HG02870 (cell line): Measurements from ENCODE around the gene S1PR3.
"Not testable (repeated sequence)": the region's sequence is repeated elsewhere in the genome, so short reads cannot be mapped to it uniquely, and the experiment has no call there.

Experiments
- ATAC-seq: cut with Tn5 transposase; IDR thresholded peaks from one replicate; pipeline ENCODE4 v1.9.1; 2021; ENCODE audit warnings: mild to moderate bottlenecking, moderate library complexity; ENCODE audit not compliant: unreplicated experiment

Gene S1PR3

DNA sequence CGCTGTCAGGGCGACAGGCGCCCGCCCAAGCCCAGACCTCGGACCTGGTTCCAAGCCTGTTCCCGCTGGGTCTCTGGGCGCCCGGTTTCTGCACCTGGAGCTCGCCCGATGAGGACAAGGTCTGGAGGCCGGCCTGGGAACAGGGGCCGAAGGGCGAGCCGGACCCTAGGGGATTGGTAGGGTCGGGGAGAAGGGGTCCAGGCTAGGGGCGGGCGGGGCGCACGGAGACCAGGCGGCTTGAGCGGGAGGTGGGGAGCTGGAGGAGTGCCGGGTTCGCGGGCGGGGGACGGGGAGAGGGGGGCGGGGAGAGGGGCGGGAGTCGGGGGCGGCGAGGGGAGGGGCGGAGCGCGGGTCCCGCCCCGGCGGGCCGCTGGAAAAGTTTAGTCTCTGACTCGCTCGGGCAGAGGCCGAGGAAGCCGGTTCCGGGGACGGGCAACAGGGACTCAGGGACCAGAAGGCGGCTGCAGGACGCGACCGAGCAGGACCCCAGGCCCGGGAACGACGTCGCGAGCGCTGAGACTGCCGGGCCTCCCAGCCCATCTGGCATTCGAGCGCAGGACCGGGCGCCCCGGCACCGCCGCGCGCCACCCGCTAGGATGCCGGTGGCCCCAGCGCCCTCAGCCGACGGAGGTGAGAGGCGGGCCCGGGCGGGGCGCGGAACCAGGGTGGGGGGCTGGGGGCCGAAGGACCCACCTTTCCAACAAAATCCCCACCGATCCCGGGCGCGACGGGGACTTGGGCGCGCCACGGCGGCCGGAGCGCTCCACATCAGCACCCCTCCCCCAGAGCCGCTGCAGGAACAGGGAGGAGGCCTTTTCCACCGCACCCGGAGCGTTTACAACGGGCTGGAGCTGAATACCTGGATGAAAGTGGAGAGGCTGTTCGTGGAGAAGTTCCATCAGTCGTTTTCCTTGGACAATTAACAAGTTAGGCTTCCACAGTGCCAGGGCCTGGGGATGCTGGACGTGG is at the start of gene S1PR3:
S1PR3 (plus strand) TSS at position 403 of the 969 bp plus-strand sequence. CDS start 9,733 bp downstream, outside the sequence.
- no peak for ATAC-seq

DNA sequence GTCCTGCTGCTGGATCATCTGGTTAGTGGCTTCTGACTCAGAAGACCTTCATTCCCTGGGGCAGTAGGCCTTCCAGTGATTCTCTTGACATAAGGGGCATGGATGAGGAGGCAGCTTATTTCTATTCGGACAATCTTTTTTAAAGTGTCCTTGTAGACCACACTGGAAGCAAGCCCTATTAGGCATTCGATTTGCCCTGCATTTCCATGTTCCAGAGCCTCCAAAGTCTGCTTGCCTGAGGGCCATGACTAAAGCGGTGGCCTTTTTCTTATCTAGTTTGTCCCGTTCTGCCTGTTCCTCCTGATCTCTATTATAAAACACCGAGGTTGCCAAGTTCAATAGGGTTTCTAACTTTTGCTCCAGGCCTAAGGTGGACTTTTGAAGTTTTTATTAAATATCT is 49.7 kb upstream of the S1PR3 start:
- ATAC-seq: not testable (repeated sequence)

DNA sequence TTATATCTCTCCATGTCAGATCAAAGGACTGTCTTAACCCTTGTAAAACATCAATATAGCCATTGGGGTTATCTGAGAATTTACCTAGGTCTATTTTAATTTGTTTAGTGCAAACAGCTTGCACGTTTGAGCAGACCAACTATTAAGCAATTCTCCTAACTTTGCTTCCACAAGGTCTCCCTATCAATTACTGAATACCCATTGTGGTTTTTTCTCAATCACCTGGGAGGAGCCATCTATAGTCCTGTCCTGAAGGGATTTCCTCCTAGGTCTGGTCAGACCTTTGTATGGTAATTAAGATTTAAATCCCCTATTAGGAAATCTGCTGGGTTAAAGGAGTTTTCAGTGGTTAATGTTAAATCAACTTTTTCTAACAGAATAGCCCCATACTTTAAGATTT is 48.9 kb upstream of the S1PR3 start:
- no peak for ATAC-seq

DNA sequence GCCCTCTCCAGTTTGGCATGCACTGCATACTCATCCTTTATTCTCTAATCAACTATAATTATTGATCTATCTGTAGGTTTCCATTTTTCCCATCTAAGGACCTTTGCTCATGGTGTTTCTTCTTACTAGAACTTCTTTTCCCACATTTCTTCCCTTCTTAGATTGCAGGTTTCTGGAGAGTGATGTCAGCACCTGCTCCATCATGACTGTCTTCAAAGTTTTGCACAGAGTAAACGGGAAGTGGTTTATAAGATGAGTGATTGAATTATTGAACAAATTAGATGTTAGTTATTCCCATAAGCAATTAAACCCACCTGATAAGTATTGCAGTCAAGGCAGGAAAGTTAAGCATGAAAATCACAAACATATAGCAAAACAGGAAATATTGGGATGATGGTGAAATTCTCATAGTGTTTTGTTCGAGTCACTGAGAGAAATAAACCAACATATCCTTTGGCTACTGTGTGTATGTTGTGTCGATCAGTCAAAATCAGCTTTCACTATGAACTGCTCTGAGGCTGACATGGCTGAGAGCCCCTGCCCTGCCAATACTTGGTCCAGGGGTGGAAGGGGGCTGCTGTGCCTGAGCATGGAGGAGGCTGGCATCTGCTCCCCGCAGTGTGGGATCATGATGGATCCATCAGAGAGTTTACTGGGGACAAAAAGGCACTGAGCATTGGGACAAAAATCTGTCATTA is 45.5 kb upstream of the S1PR3 start:
- ATAC-seq: no peak

DNA sequence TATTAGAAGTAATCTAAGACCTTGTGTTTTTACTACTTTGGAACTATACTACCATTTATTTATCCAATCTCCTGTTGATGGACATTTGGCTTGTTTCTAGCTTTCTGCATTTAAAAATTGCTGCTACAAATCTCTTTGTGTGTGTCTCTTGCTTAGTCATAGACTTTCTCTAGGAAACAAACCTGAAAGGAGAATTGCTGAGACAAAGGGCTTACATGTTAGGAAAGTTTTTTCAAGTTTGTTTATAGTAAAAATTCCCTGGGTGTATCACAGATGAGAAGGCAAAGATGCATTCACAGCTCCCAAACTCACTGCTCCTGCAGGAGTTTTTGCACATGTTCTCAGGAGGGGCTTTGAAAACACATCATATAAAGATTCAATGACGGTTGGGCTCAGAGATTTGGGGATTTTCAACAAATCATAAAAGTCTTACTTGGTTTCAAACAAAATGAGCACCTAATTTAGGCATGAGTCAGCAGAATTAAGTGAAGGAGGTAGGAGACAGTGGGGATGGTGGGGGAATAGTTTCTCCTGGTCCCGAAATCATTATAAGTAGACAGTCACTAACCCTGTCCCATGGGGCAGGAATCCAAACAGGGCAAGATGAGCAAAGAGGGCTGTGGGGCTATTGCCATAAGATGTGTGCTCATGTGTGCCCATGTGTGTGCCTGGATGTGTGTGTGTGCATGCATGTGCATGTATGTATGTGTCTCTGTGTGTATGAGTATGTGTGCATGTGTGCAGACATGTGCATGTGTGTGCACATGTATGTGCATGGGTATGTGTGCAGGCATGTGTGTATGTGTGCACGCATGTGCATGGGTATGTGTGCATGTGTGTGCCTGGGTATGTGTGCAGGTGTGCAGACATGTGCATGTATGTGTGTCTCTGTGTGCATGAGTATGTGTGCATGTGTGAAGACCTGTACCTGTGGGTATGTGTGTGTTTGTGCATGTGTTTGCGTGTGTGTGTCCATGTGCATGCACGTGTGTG is 43.4 kb upstream of the S1PR3 start:
- no peak for ATAC-seq

DNA sequence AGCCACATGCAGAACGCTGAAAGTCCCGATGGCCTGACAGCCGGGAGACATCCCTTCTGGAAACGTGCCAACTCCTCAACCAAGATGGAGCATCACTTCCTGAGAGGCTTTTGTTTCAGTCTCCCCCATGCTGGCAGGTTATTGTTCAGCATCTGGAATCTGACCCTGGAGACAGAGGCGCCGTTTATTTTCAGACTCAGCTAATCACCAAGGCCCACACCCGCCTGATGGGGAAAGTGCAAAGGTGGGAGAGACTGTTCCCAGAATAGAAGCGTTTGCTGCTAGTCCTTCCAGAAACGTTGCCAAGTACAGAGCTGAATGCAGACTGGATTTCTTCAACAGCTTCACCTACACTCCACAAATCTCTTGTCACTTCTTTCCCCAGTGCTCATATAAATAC is 41.8 kb upstream of the S1PR3 start:
- no peak for ATAC-seq

DNA sequence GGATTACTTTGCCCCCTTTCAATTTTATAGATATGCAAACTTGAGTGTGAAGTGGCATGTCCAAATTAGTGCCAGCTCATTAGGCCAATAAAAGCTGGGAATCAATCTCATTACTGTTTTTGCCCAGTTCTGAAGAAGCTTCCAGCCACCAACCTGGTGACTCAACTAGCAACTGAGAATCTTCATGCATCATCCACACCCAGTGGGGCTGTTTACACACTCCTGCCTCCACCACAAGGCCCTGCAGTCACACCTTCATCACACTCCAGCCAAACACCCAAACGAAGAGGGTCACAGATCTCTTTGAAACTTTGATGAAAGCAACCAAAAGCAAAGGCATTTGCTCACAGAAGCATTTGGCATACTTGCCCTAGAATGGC is 41.3 kb upstream of the S1PR3 start:
- ATAC-seq: no peak

DNA sequence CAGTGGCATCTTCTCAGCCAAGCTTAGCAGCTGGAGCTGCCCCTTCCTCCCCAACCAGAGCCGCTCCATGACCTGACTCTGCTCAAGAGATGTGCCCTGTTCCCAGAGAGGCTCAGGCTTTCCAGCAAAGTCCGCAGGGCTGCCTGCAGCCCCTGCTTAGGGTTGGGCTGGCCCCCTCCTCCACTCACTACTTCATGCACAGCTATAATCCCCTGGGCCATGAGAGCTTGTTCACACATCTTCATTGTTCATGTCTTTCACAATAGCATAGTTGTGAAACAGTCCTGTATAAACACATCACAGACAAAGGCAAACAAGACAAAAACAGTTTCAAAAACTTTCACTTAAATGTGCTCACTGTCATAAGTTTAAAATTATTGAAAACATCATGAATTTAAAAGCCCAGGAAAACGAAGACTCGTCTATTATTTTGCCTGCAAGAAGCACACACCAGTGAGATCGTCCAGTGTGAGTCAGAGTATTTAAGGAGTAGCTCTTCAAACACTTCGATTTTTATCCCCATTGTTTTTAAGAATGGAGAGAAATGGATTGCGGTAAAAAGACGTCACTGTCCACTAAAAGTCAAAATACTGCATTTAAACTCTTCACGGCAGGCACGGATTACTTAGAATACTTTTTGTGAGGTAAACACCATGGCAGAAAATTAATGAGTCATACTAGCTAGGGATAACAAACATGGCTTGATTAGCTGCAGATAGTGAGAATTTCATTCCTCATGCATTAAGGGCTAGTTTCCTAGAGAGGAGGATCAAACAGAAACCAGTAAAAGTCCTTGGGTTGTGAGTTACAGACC is 40.7 kb upstream of the S1PR3 start:
- ATAC-seq: no peak

DNA sequence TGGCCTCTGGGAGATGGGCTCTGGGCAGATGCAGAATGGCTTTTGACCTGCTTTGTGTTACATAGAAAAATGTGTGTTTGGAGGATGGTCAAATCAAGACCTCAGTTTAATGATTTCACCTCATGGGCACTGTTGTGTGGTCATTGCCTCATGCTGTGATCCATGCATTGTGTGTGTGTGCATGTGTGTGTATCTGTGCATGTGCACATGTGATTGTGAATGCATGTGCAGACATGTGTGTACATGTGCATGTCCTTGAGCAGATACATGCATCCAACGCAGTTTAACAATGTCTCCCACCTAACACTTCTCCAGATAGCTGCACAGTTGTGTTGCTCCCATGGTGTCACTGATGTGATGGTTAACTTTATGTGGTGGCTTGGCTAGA is 40.1 kb upstream of the S1PR3 start:
- ATAC-seq: no peak

DNA sequence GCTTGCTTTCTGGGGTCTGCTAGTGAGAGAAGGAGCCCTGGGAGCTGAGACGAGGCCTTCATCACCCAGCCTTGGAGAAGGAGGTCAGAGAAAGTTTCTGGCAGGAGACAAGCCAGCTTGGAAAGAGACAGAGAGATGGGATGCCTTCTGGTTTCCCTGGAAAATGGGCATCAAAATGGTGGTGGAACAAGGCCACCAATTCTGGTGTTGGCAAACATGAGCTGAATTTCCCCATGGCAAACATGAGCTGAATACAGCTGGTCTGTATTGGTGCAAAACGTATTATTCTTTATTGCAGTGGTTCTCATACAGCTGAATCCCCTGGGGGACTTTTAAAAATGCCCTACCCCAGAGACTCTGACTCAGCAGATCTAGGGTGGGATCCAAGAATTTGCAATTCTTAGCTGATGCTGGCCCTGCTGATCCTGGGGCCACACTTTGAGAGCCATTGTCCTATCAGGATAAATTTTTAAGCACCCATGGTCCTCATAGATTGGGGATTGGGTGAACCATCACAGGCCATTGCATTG is 39.1 kb upstream of the S1PR3 start:
- ATAC-seq: no peak

DNA sequence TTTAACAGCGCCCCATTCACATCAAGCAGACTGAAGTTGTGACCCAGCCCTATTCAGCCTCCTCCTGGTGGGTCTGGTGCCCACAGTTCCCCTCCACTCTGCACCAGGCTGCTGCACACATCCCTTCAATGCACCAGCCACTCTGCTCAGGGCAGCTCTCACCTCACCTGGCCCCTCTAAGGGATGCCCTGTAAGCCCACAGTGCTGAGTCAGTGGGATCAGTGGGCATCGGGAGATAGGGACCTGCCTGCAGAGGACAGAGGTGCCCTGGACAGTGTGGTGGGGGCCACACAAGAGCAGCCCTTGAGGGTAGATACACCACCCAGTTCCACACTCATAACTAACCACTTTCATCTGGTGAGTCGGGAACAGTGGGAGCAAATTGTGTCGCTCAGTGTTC is 38.3 kb upstream of the S1PR3 start:
- ATAC-seq: no peak

DNA sequence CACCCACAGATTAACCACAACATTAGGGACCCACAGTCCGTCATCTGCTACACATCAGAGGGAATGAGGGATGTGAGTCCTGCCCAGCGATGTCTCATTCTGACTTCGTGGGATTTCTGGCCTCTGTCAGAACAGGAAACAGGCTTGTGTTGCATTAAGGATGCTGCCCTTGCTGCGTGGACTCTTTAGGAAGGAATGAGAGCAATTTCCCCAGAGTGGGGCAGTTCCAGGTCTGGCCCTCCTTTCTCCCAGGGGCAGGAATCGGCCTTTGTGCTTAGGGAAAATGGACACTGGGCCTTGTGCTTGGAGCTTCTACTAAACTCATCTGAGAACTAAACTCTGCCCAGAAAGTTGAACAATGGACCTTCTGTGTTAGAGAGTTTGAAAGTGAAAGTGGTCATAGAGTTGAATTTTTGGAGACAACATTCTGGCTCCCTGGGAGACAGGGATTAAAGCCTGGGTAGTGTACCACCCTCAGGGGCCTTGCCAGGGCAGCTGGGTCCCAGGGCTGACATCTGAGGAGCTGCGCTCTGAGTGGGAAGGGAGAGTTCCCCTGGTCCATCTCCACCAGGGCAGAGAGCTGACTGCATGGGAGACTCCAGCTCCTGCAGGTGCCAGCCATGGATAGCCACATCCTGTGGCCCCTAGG is 37.8 kb upstream of the S1PR3 start:
- no peak for ATAC-seq

DNA sequence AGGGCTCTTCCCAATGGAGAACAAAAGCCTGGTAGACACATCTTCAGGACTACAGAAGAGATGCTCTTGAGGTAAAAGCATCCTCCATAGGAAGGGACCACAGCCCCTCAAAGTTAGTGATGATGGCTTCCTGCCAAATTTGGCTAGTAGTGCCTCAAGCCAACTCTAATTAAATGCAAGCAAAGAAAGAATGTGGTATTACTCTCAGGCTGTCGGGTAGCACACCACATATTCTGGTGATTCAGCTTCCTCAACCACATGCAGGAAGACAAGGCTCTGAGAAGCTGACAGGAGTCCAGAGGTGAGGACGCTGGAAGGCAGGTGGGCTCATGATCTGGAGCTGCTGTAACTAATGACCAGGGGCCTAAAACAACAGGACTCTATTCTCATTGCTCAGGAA is 37.2 kb upstream of the S1PR3 start:
- no peak for ATAC-seq

DNA sequence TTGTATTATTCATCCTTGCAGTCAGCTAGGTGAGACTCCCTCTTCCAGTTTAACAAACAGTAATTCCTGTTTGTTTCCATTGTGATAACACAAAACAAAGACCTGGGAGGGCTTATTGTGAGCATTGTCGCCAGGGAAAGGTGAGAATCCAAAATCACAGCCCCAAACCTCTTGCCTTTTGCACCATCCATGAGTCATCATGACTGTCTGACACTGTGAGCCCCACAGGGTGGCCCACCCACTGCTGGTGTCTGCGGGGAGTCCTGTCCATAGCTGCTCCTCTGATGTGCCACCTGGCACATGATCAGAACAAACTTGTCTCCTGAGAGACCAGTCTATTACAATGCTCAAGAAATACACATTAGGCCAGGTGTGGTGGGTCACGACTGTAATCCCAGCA is 33.7 kb upstream of the S1PR3 start:
- ATAC-seq: no peak

DNA sequence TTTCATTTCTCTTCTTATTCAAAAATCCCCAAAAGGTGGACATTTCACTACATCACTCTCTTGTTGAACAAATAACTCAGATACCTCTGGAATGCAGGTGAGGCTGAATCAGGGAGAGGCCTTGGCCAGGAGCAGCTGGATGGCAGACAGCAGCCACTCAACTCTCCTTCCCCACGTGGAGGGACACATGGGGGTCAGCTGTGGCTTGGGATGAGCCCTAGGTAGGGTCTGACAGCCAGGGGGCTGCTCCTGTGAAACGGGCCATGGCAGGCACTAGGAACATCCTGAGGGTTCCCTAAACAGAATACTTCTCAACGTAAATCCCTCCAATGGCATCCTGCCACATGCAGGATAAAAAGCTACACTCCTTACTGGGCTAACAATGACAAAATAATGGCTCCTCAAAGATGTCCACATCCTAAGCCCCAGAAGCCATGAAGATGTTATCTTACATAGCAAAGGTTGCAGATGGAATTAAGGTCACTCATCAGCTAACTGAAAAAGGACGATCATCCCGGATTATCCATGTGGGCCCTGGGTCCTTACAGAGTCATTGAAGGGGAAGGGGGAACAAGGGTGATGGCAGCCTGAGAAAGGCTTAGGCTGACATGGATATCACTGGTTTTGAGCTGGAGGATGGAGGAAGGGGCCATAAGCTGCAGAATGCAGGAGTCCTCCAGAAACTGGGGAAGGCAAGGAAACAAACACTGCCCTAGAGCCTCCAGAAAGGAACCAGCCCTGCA is 31.4 kb upstream of the S1PR3 start:
- ATAC-seq: no peak

DNA sequence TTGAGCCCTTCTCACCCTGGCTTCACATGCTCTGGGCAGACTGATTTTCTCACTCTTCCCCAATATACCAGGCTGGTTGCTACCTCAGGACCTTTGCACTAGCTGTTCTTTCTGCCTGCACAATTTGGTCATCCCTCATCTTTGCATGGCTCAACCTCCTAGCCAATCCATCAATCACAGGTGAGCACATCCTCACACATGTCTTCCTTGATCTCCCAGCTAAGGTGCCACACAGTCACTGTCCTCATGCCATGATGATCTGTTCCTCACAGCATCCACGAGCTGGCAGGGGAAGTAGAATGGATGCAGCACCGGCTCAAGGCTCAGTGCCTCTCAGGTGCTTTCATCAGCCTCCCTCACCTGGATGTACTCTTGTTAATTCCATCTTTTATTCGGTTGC is 30.6 kb upstream of the S1PR3 start:
- ATAC-seq: no peak

DNA sequence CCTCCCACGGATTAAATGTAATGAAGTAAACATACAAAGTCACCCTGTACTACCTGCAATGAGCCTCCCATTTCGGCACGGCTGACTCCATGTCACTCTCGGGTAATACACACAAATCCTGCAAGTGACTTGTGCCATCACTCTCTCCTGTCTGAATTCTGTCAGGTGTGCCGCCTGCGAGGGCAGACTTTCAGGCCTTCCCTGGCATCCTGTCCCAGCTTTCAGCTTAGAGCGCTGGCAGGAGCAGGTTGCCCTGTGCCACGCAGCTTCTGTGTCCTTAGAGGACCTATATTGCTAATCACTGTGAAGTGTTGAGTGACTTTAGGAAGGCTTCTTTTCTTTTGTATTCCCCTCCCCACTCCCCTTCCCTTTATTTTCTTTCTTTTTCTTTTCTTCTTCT is 25.8 kb upstream of the S1PR3 start:
- ATAC-seq: no peak

DNA sequence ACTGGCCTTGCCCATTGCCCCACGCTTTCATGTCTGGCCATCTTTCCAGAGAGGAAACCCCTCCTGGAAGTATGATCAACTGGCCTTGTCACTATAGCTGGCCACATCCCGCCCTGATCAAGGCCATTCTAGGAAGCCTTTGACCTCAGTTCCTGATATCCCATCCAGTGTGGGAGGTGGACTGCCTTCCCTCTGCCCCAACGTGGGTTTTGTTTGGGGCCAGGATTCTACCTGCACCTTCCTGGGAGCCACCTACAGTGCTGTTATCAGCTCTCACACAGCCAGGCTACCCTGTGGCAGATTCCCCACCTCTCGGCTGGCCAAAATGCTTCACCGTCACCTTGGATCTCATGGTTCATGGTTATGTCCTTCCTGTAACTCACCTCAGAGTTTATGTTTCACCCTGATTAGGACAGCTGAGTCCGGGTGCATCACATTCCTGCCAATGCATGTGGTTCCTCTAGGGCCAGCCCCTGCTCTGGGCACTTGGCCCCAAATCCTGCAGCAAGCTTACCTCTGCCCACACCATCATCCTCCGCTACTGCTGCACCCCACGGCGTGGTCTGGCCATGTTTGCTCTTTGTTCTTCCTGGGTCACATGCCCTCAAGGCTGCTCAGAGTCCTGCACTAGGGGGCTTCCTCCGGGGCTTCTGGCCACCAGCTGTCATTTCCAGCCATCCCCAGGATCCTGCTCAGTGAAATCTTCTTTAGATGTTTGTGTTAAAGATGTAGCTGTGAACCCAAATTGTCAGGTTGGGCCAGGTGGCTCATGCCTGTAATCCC is 24.2 kb upstream of the S1PR3 start:
- ATAC-seq: no peak
